Measurements from ENCODE around the gene GIPC3.

The GIPC3 gene, protein sequence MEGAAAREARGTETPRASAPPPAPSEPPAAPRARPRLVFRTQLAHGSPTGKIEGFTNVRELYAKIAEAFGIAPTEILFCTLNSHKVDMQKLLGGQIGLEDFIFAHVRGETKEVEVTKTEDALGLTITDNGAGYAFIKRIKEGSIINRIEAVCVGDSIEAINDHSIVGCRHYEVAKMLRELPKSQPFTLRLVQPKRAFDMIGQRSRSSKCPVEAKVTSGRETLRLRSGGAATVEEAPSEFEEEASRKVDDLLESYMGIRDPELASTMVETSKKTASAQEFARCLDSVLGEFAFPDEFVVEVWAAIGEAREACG

DNA sequence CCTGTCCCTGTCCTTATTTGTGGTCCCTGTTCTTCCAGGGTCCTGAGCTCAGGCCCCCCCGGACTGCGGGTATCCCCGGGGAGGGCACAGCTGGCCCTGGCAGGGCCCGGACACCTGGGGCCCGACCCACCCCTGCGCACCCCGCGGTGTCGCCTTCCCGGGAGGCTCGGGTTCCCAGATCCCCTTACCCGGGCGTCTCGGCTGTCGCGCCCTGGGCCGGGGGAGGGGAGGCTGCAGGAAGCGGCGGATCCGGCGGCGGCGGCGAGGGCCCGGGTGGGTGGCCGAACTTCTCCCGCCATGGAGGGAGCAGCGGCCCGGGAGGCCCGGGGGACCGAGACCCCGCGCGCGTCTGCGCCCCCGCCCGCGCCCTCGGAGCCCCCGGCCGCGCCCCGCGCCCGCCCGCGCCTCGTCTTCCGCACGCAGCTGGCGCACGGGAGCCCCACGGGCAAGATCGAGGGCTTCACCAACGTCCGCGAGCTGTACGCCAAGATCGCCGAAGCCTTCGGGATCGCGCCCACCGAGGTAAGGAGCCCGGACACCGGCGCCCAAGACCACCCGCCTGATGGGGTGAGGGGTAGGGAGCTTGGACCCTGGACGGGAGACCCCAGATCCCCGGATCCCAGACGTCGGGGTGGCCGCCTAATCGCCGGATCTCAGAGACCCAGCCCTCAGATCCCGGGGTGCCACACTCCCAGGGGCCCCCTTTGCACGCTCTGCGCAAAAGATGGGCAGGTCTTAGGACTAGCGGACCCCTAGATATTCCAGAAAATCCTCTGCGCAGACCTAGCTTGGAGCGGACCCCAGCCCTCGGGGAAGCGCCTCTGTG is at the start of gene GIPC3:
TSS of gene GIPC3 (plus strand) at position 178 of the 826 bp plus-strand sequence. CDS start at position 298, 120 bp downstream.
- no peak for DNase-seq (ENCODE audit: low read depth)

DNA sequence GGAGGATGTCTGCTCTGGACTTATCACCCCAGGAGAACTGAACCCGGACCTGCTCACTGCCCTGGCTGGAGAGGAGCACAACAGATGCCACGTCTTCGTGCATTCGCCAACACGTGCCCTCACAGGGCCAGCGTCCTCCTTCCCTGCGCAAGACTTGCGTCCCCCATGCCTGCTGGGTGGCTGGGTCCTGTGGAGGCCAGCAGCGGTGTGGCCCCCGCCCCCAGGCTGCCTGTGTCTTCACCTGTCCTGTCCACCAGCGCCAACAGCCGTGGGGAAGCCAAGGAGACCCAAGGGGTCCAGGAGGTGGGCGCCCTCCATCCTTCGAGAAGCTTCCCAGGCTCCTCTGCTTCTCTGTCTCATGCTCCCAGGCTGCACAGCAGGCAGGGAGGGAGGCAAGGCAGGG is 49.7 kb upstream of the GIPC3 start:
- no peak for DNase-seq (ENCODE audit: low read depth)

DNA sequence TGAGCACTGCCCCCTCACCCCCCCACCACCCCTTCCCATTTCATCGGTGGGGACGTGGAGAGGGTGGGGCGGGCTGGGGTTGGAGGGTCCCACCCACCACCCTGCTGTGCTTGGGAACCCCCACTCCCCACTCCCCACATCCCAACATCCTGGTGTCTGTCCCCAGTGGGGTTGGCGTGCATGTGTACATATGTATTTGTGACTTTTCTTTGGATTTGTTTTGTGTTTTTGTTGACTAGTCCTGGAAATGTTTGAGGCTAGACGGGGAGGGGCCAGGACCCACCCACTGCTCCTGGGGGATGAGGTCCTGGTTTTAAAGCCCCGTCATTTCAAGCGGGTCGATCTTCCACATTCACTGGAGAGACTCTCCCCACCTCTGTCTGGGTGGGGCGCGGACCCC is 49.3 kb upstream of the GIPC3 start:
- DNase-seq (ENCODE audit: low read depth): no peak

DNA sequence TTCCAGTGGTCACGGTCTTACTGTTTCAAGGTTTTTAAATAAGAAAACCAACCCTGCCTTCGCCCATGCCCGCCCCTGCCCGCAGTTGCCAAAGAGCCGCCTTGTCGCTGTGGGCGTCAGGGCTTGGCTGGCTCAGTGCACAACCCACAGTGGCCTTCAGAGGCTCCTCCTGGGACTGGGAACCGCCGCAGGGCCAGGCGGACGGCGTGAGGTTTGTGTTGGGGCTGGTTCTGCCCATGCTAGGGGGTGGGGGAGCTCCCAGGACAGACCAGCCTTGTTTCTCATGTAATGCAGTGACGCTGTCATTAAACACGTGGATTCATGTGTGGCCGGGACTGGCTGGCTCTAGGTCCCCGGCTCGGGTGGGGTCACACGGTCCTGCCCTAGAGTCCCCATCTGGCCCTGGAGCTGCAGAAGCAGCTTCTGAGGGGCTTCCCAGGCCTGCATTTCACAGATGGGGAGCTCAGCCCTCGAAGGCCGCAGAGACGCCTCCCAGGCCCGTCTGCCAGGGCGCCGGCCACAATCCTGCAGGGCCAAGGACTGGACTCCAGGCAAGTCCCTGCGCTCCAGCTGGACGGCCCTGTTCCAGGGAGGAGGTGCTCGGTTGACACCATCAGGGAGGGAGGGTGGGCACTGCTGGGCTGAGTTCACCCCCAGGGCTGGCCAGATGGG is 48.7 kb upstream of the GIPC3 start:
- no peak for DNase-seq (ENCODE audit: low read depth)

DNA sequence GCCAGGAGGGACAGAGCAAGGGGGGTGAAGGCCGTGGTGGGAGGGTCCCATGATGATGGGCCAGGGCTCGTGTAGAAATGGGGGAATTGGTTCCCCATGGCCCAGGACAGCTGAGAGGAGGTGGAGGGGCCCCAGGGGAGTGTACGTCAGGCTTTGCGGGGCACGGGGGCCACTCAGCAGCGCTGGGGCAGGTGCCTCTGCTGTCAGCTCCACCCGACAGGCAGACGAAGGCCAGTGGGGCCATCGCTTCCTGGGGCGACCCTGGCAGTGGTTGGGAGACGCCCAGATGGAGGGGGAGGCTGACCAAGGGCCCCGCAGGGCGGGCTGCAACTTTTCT is 48.2 kb upstream of the GIPC3 start:
- no peak for DNase-seq (ENCODE audit: low read depth)

DNA sequence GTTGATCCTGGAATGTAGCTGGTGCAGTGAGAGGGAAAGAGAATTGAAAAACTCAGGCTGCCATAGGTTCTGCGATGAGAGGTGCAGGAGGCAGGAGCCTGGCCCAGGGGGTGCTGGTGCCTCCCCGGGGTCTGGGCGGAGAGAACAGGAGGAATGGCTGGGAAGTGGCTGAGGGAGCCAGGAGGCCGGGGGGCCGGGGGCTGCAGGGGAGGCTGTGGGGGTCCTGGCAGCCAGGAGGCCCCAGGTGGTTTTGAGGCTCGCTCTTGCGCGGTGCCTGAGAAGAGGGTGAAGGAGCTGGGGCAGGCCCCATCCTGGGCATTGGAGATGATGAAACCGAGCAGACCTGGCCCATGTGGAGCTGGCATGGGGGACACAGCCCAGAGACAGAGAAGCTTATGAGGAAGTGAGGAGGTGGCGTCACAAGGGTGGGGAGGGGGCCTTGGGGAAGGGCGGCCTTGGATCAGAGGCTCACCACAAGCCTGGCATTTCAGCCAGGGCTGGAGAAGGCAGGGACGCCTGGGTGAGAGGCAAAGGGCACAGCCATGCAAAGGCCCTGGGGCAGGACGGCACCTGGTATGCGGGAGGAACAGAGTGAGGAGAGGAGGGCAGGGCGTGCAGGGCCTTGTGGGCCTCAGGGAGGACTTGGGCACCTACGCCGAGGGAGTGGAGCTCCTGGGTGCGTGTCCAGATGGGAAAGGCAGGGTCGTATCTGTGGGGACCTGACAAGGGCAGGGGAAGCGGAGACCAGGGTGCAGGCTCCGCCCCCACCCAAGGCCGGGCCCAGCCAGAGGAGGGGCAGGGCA is 47.6 kb upstream of the GIPC3 start:
- DNase-seq (ENCODE audit: low read depth): no peak

DNA sequence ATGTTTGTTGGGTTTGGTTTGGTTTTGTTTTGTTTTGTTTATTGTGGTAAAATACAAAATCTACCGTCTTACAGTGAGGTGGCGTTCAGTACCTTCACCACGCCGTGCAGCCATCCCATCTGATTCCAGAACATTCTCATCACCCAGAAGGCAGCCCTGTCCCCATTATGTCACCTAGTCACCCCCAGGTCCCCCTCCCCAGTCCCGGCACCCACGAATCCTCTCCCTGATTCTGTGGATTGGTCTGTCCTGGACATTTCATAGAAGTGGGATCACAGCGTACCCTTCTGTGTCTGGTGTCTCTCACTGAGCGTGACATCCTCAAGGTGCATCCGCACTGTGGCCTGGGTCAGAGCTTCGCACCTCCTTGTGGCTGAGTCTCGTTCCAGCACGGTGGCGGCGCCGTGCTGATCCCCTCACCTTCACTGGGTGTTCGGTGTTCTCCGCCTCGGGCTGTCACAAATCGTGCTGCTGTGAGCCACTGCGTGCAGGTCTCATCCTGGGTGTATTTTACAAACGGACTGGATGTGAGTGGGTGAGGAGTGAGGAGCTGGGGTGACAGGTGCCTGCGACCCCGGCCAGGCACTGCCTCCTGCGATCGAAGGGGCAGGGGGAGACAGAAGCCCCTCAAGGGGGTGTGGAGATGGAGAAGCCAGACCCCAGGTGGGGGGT is 46.9 kb upstream of the GIPC3 start:
- no peak for DNase-seq (ENCODE audit: low read depth)

DNA sequence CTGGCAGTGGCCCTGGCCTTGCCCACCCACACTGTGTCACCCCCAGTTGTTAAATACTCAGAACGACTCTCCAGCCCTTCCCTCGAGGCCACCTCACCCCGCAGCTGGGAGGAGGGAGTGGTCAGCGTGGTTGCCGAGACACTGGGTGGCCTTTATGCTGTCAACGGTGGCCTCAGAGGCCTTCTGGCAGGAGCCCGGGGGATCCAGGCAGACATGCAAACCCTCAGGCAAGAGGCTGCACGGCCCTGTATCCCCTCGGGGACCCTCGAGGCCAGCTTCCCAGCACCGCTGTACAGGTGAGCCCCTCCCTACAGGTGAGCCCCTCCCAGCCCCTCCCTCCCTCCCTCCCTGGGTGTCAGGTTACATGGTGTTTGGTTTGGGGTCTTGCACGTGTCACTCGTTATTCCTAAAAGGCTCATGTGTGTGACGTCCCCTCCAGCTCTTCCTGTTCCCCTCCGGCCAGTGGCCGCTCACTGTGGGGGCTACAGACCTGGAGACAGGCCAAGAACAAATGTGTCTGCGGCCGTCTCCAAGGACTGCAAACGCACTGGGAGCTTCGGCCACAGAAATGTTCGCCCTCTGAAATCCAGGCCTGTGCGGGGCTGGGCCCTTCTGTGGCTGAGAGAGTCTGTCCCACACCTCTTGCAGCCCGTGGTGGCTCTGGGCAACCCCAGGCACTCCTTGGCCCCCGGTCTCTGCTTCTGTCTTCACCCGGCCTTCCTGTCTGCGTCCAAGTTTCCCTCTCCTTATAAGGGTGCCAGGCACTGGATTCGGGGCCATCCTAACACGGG is 46.1 kb upstream of the GIPC3 start, which contains the start of gene TEKTIP1:
TSS of gene TEKTIP1 (plus strand) at position 210 of the 791 bp plus-strand sequence. CDS start at position 214, 4 bp downstream.
- DNase-seq (ENCODE audit: low read depth): no peak

DNA sequence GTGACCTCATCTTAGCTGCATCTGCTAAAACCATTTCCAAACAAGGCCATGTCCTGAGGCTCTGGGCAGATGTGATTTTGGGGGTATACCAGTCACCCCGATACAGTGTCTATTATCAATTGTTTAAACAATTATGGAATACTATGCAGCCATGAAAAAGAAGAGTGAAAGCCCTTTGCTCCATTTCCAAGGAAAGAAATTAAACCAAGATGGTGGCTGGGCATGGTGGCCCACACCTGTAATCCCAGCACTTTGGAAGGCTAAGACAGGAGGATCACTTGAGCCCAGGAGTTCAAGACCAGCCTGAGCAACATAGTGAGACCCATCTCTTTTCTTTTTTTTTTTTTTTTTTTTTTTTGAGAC is 45.5 kb upstream of the GIPC3 start:
- no peak for DNase-seq (ENCODE audit: low read depth)

DNA sequence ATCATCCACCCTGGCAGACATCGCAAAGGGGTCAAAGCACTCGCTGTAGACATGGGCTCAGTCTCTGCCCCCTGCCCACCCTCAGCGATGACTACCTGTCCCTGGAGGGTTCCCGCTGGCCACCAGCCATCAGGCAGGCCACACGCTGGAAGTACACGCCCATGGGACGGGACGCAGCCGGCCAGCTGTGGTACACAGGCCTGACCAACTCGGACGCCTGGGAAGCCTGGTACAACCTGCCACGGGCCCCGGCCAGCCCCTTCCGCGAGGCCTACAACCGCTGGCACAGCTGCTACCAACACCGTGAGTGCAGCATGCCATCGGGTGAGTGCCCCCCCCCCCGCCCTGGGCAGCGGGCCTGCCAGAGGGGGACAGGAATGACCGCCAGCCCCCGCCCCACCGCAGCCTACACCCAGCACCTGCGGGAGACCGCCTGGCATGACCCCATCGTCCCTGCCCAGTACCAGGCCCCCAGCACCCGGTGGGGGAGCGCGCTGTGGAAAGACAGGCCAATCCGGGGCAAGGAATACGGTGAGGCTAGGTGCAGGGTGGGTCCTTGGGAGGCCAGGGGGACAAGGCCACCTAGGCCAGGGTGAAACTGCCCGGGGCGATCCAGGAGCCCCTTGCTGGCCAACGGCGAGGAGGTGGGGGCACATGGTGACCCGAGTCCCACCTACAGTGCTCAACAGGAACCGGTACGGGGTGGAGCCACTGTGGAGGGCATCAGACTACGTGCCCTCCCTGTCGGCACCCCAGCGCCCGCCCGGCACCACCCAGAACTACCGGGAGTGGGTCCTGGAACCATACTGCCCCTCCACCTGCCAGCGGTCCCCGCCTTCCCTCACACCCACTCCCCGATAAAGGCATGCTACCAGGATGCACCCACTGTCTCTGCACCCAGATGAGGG is 41.9 kb upstream of the GIPC3 start:
- no peak for DNase-seq (ENCODE audit: low read depth)

DNA sequence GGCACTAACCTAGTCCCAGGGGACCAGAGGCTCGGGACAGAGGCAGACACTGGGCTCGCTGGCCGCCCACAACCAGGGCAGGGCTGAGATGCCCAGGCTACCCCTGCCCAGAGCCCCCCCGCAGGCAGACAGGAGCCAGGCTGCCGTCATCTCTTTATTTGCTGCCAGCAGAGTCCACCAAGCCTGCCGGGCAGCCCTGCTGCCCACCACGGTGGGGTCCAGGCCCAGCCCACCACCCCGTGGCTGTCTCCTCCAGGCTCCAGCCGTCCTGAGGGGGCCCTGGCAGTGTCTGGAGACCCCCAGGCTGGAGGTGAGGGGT is 41.3 kb upstream of the GIPC3 start:
- DNase-seq (ENCODE audit: low read depth): no peak

DNA sequence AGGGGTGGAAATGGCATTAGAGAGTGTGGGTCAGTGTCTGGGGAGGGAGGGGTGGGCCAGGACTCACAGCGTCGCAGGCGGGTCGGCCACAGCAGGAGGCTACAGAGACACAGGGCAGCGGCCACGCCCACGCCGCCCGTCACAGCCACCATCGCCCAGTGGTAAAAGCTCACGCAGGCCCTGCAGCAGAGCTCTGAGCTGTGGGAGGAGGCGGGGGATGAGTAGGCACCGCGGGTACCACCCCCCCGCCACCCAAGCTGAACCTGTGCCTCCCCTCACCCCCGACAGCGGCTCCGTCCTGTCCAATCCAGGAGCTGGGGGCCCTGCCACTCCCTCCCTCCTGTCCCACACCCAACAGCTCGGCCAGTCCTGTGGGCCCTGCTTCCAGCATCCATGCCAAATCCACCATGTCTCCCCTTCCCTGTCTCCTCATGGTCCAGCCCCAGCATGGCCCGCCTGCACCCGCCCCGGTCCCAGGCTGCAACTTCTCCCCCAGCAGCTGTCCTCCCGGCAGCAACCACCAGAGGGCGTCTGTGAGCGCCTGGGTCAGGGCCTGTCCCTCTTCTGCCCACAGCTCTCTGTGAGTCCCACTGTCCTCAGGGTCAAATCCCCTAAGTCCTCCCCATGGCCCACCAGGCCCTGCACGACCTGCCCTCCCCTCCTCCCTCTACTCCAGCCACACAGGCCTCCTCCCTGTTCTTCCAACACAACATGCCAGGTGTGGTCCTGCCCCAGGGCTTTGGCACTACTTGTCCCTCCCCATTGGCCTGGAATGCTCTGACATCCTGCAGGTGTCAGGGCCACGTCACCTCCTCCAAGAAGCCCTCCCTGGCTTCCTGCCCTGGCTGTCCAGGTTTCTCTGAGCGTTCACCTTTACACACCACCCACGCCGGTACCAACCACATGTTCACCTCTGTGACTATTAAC is 40.3 kb upstream of the GIPC3 start:
- peak; percentile 48 for DNase-seq (ENCODE audit: low read depth)

DNA sequence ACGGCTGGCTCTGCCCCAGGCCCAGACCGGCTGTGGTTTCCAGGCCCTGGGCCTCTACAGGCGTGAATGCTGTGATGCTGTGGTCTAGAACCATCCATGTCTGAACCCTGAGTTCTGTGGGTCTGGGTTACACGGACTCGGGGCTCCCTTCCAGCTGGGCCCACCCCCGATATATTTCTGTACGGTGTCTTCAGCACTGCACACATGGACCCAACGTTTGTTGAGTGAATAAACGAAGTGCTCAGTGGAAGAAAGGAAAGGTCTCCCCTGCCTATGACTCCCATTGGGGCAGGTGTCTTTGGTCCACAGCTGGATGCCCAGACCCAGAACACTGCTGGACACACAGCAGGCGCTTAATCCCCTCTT is 39.6 kb upstream of the GIPC3 start:
- DNase-seq (ENCODE audit: low read depth): no peak

DNA sequence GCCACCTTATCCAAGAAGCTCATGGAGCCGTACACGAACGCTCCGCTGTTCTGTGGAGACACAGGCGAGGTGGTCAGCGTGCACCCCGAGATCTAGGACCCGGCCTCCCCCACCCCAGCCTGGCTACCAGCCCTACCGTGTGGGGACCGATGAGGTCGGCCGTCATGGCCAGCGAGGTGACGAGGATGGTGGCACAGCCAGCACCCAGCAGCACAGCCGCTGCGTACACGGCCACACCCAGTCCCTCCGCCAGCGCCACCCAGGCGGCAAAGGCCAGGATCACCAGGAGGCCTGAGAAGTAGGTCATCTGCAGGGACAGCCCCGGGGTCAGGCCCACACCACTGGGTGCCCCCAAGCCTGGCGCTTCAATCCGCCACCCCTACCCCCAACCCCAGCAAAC is 39.2 kb upstream of the GIPC3 start:
- no peak for DNase-seq (ENCODE audit: low read depth)

DNA sequence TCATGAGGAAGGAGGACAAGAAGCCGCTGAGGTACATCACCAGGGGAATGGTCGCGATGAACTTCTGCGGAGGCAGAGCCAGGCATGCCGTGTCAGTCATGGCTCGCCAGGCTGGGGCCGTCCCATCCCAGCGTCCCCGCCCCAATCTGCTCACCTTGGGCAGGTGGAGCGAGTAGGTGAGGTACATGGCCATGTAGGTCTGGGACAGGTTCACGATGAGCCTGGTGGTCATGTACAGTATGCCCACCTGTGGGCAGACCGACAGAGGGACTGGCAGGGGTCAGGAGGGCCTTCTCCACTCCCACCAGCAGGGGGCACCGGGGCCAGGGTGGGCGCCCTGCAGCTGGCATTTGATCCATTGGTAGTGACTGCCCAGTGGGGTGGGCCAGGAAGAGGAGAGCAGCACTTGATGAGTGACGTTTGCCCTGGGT is 38.0 kb upstream of the GIPC3 start:
- no peak for DNase-seq (ENCODE audit: low read depth)

DNA sequence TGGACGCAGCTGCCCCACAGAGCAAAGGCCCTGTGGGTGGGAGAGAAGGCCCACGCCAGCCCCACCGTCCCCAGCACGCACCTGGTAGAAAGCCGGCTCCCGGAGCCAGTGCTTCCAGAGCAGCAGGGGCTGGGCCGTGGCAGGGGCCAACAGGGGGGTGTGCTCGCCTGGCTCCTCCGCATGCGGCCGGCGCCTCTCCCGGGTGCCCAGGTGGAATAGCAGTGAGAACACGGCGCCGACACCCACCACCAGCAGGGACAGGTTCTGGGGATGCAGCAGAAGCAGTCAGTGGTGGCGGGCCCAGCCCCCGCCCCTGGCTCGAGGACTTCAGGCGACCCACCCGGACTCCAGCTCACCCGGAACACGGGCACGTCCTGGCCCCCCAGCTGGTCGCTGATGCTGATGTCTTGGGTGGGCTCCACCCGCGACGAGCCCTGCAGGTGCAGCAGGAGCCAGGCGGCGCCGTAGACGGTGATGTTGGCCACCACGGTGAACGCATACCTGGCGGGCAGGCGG is 37.5 kb upstream of the GIPC3 start:
- DNase-seq (ENCODE audit: low read depth): no peak

DNA sequence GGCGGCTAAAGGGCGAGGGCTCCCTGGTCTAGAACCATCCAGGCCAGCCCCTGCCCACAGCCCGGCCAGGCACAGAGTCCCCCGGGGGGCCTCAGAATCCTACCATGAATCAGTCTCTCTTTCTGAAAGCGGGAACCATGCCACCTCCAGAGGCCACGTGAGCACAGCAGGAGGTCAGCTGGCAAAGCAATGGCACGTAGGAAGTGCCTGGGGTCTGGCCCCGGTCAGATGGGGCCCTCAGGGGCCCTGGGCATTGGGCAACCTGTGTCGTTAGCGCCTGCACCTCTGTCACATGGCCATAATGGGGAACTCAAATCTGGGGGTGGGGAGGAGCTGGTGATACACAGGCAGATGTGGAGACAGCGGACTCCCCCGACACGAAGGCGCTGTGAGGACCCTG is 36.7 kb upstream of the GIPC3 start:
- DNase-seq (ENCODE audit: low read depth): no peak

DNA sequence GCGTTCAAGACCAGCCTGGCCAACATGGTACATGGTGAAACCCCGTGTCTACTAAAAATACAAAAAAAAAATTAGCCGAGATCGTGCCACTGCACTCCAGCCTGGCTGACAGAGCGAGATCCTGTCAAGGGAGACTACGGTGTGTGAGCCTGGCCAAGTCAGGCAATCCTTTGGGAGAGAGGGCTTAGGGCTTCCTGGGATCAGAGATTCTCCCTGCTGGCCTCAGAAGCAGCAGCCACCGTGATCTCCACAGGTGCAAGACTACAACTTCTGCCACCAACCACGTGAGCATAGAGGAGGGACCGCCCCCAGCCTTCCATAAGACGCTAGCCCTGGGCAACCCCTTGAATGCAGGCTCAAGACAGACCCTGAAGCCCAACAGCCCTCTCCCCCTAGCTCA is 35.5 kb upstream of the GIPC3 start:
- no peak for DNase-seq (ENCODE audit: low read depth)
